ENCODE data around the gene SRPK2.

DNA sequence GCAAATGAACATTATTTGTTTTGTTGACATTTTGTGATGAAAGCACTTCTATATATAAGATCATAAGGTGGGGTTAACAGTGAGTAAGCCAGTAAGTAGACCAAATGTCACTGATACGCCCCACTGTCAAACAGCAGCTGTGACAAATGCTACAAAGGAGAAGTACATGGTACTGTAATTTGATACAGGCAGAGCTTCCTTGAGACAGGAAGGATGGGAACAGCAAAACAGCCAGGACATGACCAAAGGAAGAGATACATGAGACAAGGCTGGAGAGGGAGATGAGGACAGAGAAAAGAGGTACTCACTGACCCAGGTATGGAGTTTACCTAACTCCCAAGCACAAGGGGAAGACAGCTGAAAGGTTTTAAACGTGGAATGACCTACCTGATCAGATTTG lies 127.0 kb downstream of the SRPK2 start:
- TF ChIP-seq, protein P1, sequence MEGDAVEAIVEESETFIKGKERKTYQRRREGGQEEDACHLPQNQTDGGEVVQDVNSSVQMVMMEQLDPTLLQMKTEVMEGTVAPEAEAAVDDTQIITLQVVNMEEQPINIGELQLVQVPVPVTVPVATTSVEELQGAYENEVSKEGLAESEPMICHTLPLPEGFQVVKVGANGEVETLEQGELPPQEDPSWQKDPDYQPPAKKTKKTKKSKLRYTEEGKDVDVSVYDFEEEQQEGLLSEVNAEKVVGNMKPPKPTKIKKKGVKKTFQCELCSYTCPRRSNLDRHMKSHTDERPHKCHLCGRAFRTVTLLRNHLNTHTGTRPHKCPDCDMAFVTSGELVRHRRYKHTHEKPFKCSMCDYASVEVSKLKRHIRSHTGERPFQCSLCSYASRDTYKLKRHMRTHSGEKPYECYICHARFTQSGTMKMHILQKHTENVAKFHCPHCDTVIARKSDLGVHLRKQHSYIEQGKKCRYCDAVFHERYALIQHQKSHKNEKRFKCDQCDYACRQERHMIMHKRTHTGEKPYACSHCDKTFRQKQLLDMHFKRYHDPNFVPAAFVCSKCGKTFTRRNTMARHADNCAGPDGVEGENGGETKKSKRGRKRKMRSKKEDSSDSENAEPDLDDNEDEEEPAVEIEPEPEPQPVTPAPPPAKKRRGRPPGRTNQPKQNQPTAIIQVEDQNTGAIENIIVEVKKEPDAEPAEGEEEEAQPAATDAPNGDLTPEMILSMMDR (IDR thresholded peaks at IDR 0.05) = no peak
- no peak for TF ChIP-seq POLR2A (IDR thresholded peaks at IDR 0.05)
